DMS 273 (cell line): ENCODE results near the gene SPRYD4.
"Not testable (repeated sequence)": the region's sequence is repeated elsewhere in the genome, so short reads cannot be mapped to it uniquely, and the experiment has no call there.

ENCODE experiments used
- DNase-seq: peaks from one replicate; lab custom pipeline; 2025; ENCODE audit not compliant: unreplicated experiment; lab: John Stamatoyannopoulos, UW

The SPRYD4 gene

GRCh38 chr12:56468216-56469006, at the start of gene SPRYD4:
Gene SPRYD4 (plus strand): TSS chr12:56468578. CDS start chr12:56468592, 14 bp downstream.
- peak; percentile 95 for DNase-seq

- no peak for DNase-seq
Measured at GRCh38 chr12:56420411-56420810, 48.0 kb upstream of the SPRYD4 start.

- DNase-seq = no peak
Measured at GRCh38 chr12:56425193-56425592, 43.2 kb upstream of the SPRYD4 start.

- DNase-seq = no peak
Measured at GRCh38 chr12:56425940-56426438, 42.4 kb upstream of the SPRYD4 start.

- no peak for DNase-seq
Measured at GRCh38 chr12:56431288-56431687, 37.1 kb upstream of the SPRYD4 start.

- DNase-seq = no peak
Measured at GRCh38 chr12:56431850-56432249, 36.5 kb upstream of the SPRYD4 start.

GRCh38 chr12:56434828-56435227, 33.5 kb upstream of the SPRYD4 start:
- no peak for DNase-seq

DNA sequence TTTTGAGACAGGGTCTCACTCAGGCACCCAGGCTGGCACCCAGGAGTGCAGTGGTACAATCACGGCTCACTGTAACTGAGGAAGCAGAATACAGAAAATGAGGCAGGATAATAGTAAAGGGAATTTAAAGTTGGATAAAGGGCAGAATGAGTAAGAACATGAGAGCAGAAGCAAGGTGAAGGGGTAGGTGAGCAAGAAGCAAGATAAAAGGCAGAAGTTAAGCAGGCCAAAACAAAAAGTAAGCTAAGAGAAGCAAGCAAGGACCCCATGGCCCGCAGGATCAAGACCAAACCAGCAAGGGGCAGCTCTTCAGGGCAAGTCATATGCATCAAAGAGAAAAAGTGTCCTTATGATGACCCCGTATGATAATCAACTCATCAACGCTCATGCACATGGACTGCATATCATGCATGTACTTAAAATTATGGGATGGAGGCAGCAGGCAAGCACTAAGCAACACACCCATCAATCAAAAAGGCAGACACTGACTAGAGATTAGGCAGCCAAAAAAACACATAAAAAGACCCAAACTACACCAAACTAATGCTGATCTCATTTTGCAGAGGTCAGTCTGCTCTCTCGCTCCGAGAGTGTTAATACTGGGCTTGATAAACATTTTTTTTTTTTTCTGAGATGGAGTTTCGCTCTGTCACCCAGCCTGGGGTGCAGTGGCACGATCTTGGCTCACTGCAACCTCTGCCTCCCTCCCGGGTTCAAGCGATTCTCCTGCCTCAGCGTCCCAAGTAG, 30.8 kb upstream of the SPRYD4 start:
- DNase-seq = peak; percentile 27

GRCh38 chr12:56443208-56443607, 25.2 kb upstream of the SPRYD4 start:
- DNase-seq = not testable (repeated sequence)

DNA sequence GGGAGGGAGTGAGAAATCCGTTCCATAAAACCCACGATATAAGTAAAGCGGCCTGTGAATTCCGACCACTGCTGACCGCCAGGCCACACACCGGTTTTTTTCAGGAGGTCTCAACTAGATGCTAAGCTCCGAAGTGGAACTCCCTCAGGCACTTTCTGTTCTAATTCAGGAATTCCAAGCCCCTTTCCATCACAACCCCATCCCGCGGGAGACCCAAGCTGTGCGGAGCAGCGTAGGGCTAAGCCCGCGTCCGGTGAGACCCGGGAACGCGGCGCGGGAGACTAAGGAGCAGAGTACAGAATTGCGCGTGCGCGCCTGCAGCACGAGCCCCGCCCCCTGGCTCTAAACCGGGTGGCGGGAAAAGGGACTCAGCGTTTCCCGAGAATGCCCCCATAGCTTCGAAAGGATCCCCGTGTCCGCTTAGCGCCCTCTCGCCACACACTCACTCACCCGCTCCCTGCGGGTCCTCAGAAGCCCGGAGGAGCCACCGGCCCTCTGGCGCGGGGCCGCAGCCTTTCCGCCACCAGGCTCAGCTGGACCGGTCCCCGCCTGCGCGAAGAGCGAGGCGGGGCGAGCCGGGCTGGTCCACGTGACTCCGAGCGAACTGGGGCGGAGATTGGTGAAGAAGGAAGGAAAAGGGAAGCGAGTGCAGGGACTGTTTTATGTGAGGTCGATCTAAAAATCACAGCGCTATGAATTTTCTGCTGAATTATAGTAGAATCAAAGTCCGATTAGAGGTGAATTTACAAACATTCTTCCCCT, 19.3 kb upstream of the SPRYD4 start, which contains the start of gene TIMELESS:
Gene TIMELESS, minus strand, starts transcription at position 567 of the 762 bp plus-strand sequence. CDS start 15,256 bp downstream, outside the sequence.
- peak; percentile 95 for DNase-seq

DNA sequence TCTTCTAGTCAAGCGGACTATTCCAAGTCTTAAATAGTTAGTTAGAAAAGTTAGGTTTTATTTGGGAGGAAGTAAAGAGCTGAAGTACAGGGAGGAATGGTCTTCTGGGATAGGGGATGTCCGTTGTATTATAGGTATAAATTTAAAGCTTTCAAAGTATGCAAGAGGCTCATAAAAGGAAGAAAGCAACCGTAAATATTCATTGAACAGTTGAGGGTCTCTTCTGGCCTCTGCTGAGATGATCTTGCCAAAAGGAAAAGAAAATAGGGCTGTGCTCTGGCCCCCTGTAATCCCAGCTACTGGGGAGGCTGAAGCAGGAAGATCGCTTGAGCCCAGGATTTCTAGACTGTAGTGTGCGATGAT, 18.8 kb upstream of the SPRYD4 start:
- DNase-seq = no peak

- peak; percentile 51 for DNase-seq
Measured at GRCh38 chr12:56450241-56450640, 18.1 kb upstream of the SPRYD4 start.

GRCh38 chr12:56451147-56451546, 17.2 kb upstream of the SPRYD4 start:
- DNase-seq = no peak

DNA sequence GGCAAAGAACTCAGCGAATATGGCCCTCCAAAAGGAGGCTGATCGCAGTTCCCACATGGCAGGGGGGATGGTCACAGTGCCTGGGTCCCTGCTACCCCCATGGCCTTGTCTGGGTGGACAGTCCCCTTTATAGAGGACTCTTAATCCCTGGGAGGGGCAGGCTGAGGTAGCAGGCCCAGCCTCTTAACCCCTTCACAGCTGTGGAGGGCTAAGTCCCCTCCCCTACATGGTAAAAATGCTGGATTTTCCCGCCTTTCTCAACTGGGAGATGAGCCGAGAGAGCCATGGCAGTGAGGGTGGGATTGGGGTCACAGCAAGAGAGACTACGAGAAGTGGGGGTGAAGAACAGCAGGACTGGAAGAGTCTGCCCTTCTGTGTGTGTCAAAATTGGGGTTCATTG, 13.8 kb upstream of the SPRYD4 start, which contains the start of gene MIP:
Gene MIP, minus strand, starts transcription at position 101 of the 400 bp plus-strand sequence. Its CDS starts 44 bp downstream, at position 57.
- no peak for DNase-seq

GRCh38 chr12:56457817-56458216, 10.6 kb upstream of the SPRYD4 start:
- DNase-seq = no peak

DNA sequence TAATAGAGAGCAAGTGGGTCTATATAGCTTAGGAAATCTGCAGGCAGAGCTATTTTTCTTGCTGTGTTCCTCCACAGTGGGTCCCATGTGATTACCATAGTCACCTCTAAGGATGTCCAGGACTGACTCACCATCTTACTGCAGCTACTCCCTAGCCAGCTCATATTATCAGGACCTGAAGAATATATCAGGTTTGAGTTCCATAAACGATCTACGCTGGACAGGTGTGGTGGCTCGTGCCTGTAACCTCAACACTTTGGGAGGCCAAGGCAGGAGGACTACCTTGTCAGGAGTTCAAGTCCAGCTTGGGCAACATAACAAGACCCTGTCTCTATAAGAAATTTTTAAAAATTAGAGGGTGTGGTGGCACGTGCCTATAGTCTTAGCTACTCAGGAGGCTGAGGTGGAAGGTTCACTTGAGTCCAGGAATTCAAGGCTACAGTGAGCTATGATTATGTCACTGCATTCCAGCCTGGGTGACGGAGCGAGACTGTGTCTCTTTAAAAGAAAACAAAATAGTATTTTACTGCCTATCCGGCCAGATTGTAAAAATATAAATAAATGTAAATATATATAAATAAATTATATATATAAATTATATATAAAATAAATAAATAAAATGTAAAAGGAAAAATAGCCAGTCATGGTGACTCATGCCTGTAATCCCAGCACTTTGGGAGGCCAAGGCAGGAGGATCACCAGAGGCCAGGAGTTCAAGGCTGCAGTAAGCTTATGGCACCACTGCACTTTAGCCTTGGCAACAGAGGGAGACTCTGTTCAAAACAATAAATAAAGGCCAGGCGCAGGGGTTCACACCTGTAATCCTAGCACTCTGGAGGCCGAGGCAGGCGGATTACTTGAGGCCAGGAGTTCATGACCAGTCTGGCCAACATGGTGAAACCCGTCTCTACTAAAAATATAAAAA, 6.9 kb upstream of the SPRYD4 start:
- DNase-seq = no peak

DNA sequence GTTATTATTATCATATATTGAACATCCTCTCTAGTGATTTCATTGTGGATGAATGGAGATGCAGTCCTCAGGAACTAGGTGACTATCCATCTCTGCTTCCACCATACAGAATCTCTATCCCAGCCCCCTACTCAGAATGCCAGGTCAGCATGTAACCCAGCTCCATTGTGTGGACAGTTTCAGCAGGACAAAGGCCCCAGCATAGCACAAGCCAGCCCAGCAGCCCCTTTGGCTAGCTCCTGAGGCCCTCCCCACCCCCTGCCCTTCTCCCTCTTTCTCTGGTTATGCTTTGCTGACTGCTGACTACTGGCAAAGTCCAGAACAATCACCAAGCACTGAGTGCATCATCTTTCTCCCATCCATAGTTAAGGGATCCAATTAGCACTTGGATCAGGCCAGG, 5.8 kb upstream of the SPRYD4 start:
- DNase-seq = no peak

- peak; percentile 31 for DNase-seq
Measured at GRCh38 chr12:56469007-56469930, 891 bp downstream of the SPRYD4 start.

GRCh38 chr12:56474389-56474788, 6.0 kb downstream of the SPRYD4 start:
- no peak for DNase-seq
